Endometrium (tissue), 2 donors: ENCODE results near the gene DNER.

ENCODE experiments used
- FAIRE-seq: peaks from 2 replicates; lab custom pipeline; 2012; peaks lifted over from hg19 to GRCh38; lab: Jason Lieb, UNC
- donor health status: control.
- donor health status: control.

The DNER gene

GRCh38 chr2:229431327-229431954 is 282.9 kb downstream of the DNER start:
- FAIRE-seq, result peak; percentile 82

- FAIRE-seq, result no peak
Observed at GRCh38 chr2:229429589-229429988, 284.8 kb downstream of the DNER start.

- FAIRE-seq, result no peak
Observed at GRCh38 chr2:229426464-229426863, 287.9 kb downstream of the DNER start.

DNA sequence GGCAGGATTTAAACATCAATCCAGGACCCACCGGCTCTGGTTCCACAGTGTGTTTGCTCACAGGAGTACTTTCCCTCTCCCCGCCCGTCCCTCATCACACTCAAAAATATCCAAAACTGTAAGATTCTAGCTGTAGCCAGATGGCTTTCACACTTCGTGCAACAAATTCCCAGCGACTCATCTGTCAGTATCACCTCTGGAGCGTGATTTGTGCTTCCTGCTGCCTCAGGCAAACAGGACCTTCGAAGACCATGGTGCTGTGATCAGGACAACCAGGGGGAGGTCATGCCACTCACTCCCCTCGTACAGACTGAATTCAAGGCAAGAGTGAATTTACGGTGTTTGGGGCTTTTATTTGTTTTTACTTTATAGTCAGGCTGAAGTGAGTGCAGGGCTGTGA is 288.8 kb downstream of the DNER start:
- FAIRE-seq, result no peak

DNA sequence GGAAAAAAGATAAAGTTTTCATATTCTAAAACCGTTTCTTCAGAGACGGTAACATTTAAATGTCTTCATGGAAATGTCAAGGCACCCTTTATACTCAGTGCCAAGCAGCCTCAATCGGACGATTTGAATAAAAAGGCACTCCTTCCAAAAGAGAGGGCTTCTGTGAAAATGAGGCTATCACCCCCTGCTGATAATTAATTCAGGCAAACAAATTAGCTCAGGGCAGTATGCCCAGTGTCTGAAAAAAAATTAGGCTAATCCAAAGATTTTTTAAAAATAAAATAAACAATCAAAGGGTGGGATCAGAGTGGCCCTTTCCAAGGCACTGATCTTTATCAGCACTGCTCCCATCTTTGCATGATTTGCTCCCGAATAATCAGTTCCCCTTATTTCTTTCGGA is 292.3 kb downstream of the DNER start:
- FAIRE-seq, result no peak

- FAIRE-seq, result peak; percentile 76
Observed at GRCh38 chr2:229419158-229419557, 295.2 kb downstream of the DNER start.

DNA sequence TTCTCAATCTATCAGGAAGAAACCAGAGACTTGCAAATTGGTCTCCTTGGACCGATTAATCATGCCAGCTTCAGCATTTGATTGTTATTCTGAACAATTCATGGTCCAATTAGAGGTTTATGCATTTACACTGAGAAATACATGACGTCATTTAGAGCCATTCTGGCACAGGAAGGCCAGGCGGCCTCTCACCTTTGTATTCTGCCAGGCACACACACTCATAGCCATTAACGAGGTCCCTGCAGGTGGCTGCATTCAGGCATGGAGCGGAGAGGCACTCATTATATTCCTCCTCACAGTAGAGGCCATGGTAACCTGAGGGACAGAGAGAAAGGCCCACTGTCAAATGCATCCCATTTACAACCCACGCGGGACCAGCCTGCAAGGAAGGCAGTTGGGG is 296.4 kb downstream of the DNER start:
- no peak for FAIRE-seq

GRCh38 chr2:229417176-229417575 is 297.2 kb downstream of the DNER start:
- FAIRE-seq, result no peak

DNA sequence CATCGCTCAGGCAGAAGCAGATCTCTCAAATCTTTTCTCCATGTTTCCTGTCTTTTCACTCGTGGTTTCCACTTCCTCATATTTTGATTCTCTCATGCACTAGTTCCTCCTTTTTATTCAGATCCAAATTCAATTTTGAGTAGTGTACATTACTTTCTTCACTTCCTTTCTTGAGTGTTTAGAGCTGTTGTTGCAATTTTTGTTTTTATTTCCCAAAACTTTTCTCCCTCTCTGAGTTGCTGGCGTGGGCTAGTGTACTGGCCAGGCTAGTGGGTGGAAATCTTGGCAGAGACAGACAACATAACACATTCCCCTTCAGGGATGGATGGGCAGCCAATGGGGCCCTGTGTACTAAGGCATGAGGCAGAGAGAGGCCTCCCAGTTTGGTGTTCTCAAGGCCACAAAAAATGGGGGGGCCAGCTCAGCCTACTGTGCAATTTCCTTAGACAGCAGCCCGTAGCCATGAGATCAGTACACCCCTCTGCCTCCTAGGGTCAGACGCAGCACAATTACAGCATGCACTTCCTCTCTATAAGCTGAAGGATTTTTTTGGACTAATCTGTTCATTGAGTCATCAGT is 298.1 kb downstream of the DNER start:
- no peak for FAIRE-seq

DNA sequence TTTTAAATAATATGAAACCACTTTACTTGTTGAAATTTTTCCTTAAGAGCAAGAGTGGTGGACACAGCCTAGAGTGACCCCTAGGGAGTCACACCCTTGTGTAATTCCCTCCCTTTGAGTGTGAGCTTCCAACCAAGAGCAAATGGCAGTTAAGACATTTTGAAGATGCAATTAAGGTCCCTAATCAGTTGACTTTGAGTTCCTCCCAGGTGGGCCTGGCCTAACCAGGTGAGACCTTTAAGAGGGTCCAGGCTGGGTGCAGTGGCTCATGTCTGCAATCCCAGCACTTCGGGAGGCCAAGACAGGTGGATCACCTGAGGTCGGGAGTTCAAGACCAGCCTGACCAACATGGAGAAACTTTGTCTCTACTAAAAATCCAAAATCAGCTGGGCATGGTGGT is 299.7 kb downstream of the DNER start:
- FAIRE-seq, result no peak

DNA sequence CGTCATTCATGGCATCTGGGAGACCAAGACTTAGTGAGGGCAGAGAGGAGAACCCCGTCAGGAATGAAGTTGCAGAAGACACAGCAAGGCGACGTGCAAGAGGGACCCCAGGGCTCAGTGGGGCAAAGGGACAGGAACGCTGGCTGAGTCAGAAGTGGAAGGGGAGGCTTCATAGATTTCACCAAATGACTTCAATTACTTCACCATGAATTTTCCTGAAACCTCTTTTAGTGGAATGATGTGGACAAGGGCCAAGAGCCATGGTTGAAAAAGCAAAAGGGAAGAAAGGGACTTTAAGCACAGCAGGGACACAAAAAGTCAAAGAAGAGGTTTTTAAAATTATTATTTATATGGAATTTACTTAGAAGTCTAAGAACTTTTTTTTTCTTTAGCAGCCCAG is 301.7 kb downstream of the DNER start:
- no peak for FAIRE-seq

GRCh38 chr2:229410946-229411345 is 303.4 kb downstream of the DNER start:
- FAIRE-seq, result no peak

- no peak for FAIRE-seq
Observed at GRCh38 chr2:229410264-229410663, 304.1 kb downstream of the DNER start.

DNA sequence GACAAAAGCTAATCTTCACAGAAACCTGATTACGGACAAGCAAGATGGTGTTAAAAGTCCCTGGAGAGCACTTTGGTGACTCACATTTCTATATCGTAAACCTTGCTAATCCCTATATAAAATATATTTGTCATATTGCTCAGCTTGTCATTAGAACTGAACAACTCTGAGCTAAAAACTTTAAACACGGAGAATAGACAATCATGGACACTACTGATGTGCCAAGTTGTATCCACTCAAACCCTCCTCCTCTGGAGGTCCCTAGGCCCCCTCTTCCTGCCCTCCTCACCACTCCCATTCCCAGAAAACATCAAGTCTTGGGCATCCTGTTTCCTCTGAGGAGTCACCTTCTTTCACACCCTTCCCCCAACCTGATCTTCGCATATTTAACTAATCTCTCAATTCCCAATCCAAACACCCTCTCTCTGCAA is 304.6 kb downstream of the DNER start:
- FAIRE-seq, result no peak

DNA sequence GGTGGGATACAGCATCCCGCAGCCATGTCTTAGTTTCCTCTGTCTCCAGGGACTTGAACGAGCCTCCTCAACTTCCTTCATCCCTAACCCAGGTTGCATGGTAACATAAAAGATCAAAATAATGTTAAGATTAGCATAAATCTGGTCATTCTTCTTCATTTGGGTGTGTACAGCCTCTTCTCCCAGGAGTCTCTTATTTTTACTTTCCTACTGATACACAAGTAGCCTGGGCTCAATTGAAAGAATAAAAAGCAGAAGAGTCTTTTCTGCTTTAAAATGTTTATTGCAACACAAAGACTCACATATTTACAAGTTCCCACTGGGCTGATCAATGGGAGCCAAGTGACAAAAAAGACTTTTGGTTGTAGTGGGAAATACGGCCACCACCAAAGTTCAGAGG is 305.4 kb downstream of the DNER start:
- FAIRE-seq, result no peak

DNA sequence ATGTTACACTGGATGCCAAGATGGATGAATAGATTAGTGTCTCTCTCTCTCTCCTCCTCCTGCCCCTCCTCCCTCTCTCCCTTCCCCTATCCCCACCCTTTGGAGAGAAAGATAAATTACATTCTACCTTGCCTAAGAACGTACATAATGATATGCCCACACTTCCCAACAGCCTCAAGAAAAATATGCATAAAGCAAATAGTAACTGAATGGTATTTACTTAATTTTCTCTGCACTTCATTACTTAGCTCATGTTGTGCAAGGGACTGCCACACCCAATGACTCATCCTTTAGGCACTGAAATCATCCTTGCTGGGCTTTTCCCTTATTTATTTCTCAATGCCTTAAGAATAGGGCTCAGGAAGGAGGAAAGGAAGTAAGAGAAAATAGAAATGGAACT is 306.0 kb downstream of the DNER start:
- no peak for FAIRE-seq

DNA sequence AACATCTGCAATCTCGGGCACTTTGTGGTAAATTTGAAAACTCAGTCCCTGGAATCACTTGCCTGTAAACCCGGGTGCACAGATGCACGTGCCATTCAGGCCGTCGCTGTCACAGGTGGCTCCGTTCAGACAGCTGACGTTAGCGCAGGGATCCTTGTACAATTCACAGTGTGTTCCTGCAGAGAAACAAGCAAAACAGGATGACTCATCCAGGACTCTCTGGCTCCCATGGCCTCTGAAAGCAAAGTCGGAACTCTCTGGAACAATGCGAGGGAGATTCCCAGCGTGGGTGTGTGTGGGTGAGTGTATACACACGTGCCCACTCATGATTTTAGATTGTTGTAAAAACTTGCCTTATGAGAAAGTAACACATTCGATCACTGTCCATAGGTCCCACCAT is 307.2 kb downstream of the DNER start:
- FAIRE-seq, result no peak

DNA sequence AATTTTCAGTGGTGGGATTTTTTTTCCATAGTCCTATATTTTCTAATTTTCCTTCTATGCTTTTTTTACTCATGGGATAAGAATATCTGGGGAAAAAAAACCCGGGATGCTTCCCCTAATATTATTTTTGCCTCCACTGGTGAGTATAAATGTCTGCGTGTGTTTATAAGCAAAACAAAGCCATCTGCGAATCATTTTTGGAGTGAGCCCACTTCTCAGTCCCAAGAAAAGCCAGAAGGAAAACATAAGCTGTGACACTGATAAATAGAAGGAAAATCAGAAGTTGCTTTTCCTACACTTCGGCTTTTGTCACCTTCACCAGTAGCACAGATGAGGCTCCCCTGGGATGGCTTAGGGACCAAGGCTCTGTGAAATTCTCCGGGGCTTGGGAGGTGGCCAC is 308.6 kb downstream of the DNER start:
- no peak for FAIRE-seq

DNA sequence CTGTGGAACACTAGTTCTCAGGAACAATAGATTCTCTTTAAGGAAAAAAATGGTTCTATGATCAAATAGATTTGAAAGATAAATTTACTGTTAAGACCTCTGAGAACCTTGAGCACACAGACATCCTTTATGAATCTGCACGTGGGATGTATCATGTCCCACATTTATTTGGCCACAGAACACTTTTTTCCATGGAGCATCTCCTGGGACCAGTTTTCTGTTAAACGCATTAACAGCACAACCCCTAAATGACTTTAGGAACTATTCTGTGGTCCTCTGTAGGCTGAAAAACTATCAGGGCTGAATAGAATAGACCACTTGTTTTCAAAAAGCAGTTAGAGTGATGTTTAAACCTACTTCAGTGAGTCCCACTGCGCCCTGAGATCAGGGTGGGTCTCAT is 311.1 kb downstream of the DNER start:
- no peak for FAIRE-seq

GRCh38 chr2:229401171-229401865 is 313.0 kb downstream of the DNER start:
- FAIRE-seq, result no peak

- FAIRE-seq, result no peak
Observed at GRCh38 chr2:229393926-229394325, 320.4 kb downstream of the DNER start.

- FAIRE-seq, result no peak
Observed at GRCh38 chr2:229392196-229392595, 322.2 kb downstream of the DNER start.

- no peak for FAIRE-seq
Observed at GRCh38 chr2:229388731-229389130, 325.6 kb downstream of the DNER start.

DNA sequence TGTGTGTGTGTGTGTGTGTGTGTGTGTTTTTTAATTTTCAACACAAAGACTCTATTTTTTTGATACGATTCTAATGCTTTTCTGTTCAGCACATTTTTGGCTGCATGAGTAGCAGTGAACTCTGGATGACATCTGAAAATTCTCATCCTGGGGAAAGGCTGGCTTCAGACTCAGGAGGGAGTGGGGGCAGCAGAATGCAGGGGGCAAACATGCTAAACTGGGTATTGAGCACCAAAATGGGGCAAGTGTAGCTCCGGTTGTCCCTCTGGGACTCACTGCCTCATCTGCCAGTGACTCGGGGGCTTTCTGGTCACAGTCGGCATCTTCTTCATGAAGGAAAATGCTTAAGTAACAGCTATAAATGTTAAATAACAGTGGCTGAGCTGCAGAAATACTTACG is 326.5 kb downstream of the DNER start:
- no peak for FAIRE-seq
